IMR-90 (cell line): ENCODE data around the gene OR1C1. TPM values are rescaled to one million over a fixed set of nuclear protein-coding genes. Genes with fewer than 3 reads are reported as not detected.

Experiments used
- ATAC-seq: fragments of 200-7000 bp; cut with Tn5 transposase; 2 replicates; pipeline ENCODE4 v1.9.1; 2020; ENCODE audit warnings: low read depth, mild to moderate bottlenecking, moderate library complexity
- Bru-seq: library from RNA; stranded (reverse); fragments of 400-500 nt; gene quantifications from one replicate; lab custom pipeline; 2021; lab: Mats Ljungman, UMichigan
- BruChase-seq, 2 experiments: library from RNA; stranded (reverse); fragments of 400-500 nt; gene quantifications; one replicate each; lab custom pipeline; 2021; lab: Mats Ljungman, UMichigan
- BruUV-seq: library from RNA; stranded (reverse); fragments of 400-500 nt; replicated peaks from 2 replicates; lab custom pipeline; 2021; lab: Mats Ljungman, UMichigan
- CTCF ChIA-PET: fragments of 300-600 bp; formaldehyde crosslinking; extraction: SDS; loops from one replicate; lab custom pipeline; 2021; ENCODE audit warnings: antibody characterized with exemption; lab: Yijun Ruan, JAX
- POLR2A ChIA-PET: fragments of 300-600 bp; sonication (Branson Sonifier 250); formaldehyde crosslinking; loops from one replicate; lab custom pipeline; 2022; ENCODE audit warnings: antibody characterized with exemption; ENCODE audit not compliant: unreplicated experiment; lab: Charles Lee
- DNase-seq: peaks from one replicate; pipeline ENCODE4 v3.0.0; 2013
- H2AFZ ChIP-seq: replicated peaks from 2 replicates; pipeline ENCODE3; 2013; ENCODE audit warnings: low read length, mild to moderate bottlenecking; ENCODE audit not compliant: poor library complexity
- H2AK5ac ChIP-seq: 2 replicates; pipeline ENCODE4 v1.6.1; 2013; ENCODE audit warnings: low read depth, low read length, inconsistent platforms
- H2AK9ac ChIP-seq: replicated peaks from 2 replicates; pipeline ENCODE3; 2013; ENCODE audit warnings: mild to moderate bottlenecking, low read depth, low read length, moderate library complexity; ENCODE audit not compliant: poor library complexity
- H2BK120ac ChIP-seq: 2 replicates; pipeline ENCODE4 v1.6.1; 2013; ENCODE audit warnings: low read depth, low read length, inconsistent platforms
- H2BK15ac ChIP-seq: 3 replicates; pipeline ENCODE4 v1.6.1; 2013; ENCODE audit warnings: low read depth, low read length, inconsistent platforms
- H2BK20ac ChIP-seq: 2 replicates; pipeline ENCODE4 v1.6.1; 2013; ENCODE audit warnings: low read depth, mild to moderate bottlenecking, inconsistent platforms, low read length, moderate library complexity
- H2BK5ac ChIP-seq: 2 replicates; pipeline ENCODE4 v1.6.1; 2013; ENCODE audit warnings: mild to moderate bottlenecking, low read depth, low read length, inconsistent platforms; ENCODE audit not compliant: poor library complexity, severe bottlenecking
- H3K14ac ChIP-seq: replicated peaks from 2 replicates; pipeline ENCODE4 v1.6.1; 2013; ENCODE audit warnings: low read depth, low read length, inconsistent platforms
- H3K18ac ChIP-seq: 2 replicates; pipeline ENCODE4 v1.6.1; 2013; ENCODE audit warnings: low read depth, low read length, control low read depth
- H3K23ac ChIP-seq: 2 replicates; pipeline ENCODE4 v1.6.1; 2013; ENCODE audit warnings: low read depth, low read length, inconsistent platforms
- H3K27ac ChIP-seq: 2 replicates; pipeline ENCODE4 v1.5.1; 2013; ENCODE audit warnings: mild to moderate bottlenecking, control low read depth, low read length; ENCODE audit not compliant: insufficient read depth
- H3K27me3 ChIP-seq: 2 replicates; pipeline ENCODE4 v1.6.1; 2013; ENCODE audit warnings: low read length; ENCODE audit not compliant: control insufficient read depth, insufficient read depth
- H3K36me3 ChIP-seq: 2 replicates; pipeline ENCODE4 v1.6.1; 2013; ENCODE audit warnings: low read length, mixed read lengths; ENCODE audit not compliant: control insufficient read depth, insufficient read depth
- H3K4ac ChIP-seq: 2 replicates; pipeline ENCODE4 v1.6.1; 2013; ENCODE audit warnings: low read depth, low read length, inconsistent platforms
- H3K4me1 ChIP-seq: 2 replicates; pipeline ENCODE4 v1.6.1; 2013; ENCODE audit warnings: low read length, mixed read lengths; ENCODE audit not compliant: control insufficient read depth, insufficient read depth
- H3K4me2 ChIP-seq: 2 replicates; pipeline ENCODE4 v1.6.1; 2013; ENCODE audit warnings: low read depth, mild to moderate bottlenecking, control low read depth, low read length, moderate library complexity
- H3K4me3 ChIP-seq: 2 replicates; pipeline ENCODE4 v1.5.1; 2013; ENCODE audit warnings: low read depth, mild to moderate bottlenecking, control low read depth, low read length, moderate library complexity; ENCODE audit not compliant: insufficient read depth
- H3K56ac ChIP-seq: 2 replicates; pipeline ENCODE4 v1.6.1; 2013; ENCODE audit warnings: low read length, inconsistent platforms; ENCODE audit not compliant: insufficient read depth; ENCODE audit errors: extremely low read depth
- H3K79me1 ChIP-seq, 2 experiments: 2 replicates each; pipeline ENCODE4 v1.6.1; 2013; ENCODE audit warnings: low read length in 2 of 2, inconsistent platforms in 1 of 2, low read depth in 1 of 2
- H3K9ac ChIP-seq: 2 replicates; pipeline ENCODE4 v1.6.1; 2013; ENCODE audit warnings: low read depth, low read length, control low read depth
- H3K9me1 ChIP-seq: 2 replicates; pipeline ENCODE4 v1.6.1; 2013; ENCODE audit warnings: low read length, inconsistent platforms; ENCODE audit not compliant: insufficient read depth
- H3K9me3 ChIP-seq: 2 replicates; pipeline ENCODE4 v1.6.1; 2013; ENCODE audit warnings: low read length; ENCODE audit not compliant: control insufficient read depth, insufficient read depth
- H4K20me1 ChIP-seq: 2 replicates; pipeline ENCODE4 v1.6.1; 2013; ENCODE audit warnings: low read length, inconsistent platforms; ENCODE audit not compliant: insufficient read depth
- H4K5ac ChIP-seq: 2 replicates; pipeline ENCODE4 v1.6.1; 2013; ENCODE audit warnings: mild to moderate bottlenecking, low read depth, low read length, control low read depth
- H4K8ac ChIP-seq, 2 experiments: 2 replicates each; pipeline ENCODE4 v1.6.1; 2013; ENCODE audit warnings: low read depth in 2 of 2, low read length in 2 of 2, control low read depth in 1 of 2, inconsistent platforms in 1 of 2
- H4K91ac ChIP-seq: 2 replicates; pipeline ENCODE4 v1.6.1; 2013; ENCODE audit warnings: low read depth, low read length, inconsistent platforms; ENCODE audit not compliant: insufficient read depth
- BHLHE40 ChIP-seq: fragments of 150-350 bp; IDR thresholded peaks from 2 replicates; pipeline ENCODE4 v1.6.1; 2016; ENCODE audit warnings: mild to moderate bottlenecking, low read depth, low read length
- MAFK ChIP-seq: IDR thresholded peaks from 2 replicates; pipeline ENCODE4 v1.6.1; 2012; ENCODE audit warnings: low read depth, low read length, improper control_type of control experiment
- MAZ ChIP-seq: IDR thresholded peaks from 2 replicates; pipeline ENCODE4 v1.6.1; 2012; ENCODE audit warnings: low read depth, mild to moderate bottlenecking, low read length, improper control_type of control experiment, moderate library complexity, borderline replicate concordance
- NFE2L2 ChIP-seq: fragments of 150-350 bp; IDR thresholded peaks from 2 replicates; pipeline ENCODE4 v1.6.1; 2016; ENCODE audit warnings: low read depth, mild to moderate bottlenecking, low read length
- POLR2A ChIP-seq: IDR thresholded peaks from 2 replicates; pipeline ENCODE4 v1.6.1; 2012; ENCODE audit warnings: mild to moderate bottlenecking, low read depth, low read length
- RAD21 ChIP-seq: IDR thresholded peaks from 2 replicates; pipeline ENCODE4 v1.6.1; 2012; ENCODE audit warnings: low read length, improper control_type of control experiment
- SMC3 ChIP-seq: fragments of 150-350 bp; IDR thresholded peaks from 2 replicates; pipeline ENCODE4 v1.6.1; 2016; ENCODE audit warnings: low read depth, mild to moderate bottlenecking, antibody characterized with exemption, low read length, moderate library complexity
- whole genome bisulfite sequencing, 2 experiments: methylation state at CpG; one replicate each; pipeline versions ENCODE4 v1.1.5 to v1.1.7; 2013; ENCODE audit warnings: missing lambda C conversion rate in 2 of 2; ENCODE audit not compliant: insufficient read length in 1 of 2; ENCODE audit errors: extremely low coverage in 2 of 2; 5-methylcytosine and 5-hydroxymethylcytosine counted together
- dilution Hi-C: fragments of 300-500 bp; cut with HindIII; formaldehyde crosslinking; loops from one replicate; pipeline ENCODE4 v1.14.3; 2018; ENCODE audit warnings: low sequenced_read_pairs; ENCODE audit not compliant: unreplicated experiment
- in situ Hi-C: fragments of 300-500 bp; cut with MboI; formaldehyde crosslinking; loops from 3 replicates; pipeline ENCODE4 v1.14.3; 2019; ENCODE audit warnings: low sequenced_read_pairs, inconsistent platforms, mixed read lengths
- intact Hi-C: fragments of 100-400 bp; cut with micrococcal nuclease; formaldehyde crosslinking; loops from 2 replicates; pipeline ENCODE4 v1.10.0; 2022
- long read RNA-seq: library from polyadenylated mRNA; unstranded; transcript quantifications from one replicate; pipeline ENCODE4 v2.0.0, GENCODE V29; 2021; ENCODE audit not compliant: unreplicated experiment
- polyA plus RNA-seq, 3 experiments: library from polyadenylated mRNA; depleted of rRNA; stranded (reverse); fragments of >200 nt; gene quantifications; 2 replicates each; pipeline ENCODE4 v1.2.3, GENCODE V29; 2012; ENCODE audit warnings: low replicate concordance in 1 of 3
- total RNA-seq: library from RNA; depleted of rRNA; stranded (reverse); fragments of >200 nt; gene quantifications from 2 replicates; pipeline ENCODE4 v1.2.3, GENCODE V29; 2012; rRNA removed

Gene OR1C1, protein sequence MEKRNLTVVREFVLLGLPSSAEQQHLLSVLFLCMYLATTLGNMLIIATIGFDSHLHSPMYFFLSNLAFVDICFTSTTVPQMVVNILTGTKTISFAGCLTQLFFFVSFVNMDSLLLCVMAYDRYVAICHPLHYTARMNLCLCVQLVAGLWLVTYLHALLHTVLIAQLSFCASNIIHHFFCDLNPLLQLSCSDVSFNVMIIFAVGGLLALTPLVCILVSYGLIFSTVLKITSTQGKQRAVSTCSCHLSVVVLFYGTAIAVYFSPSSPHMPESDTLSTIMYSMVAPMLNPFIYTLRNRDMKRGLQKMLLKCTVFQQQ
- total RNA-seq (not detected in 2 replicates), polyA plus RNA-seq (2012; rRNA removed) (not detected in 2 replicates), Bru-seq, nascent RNA (not detected), BruChase-seq, experiment 1, labeled RNA remaining after a 6-hour chase (not detected), BruChase-seq, experiment 2, labeled RNA remaining after a 2-hour chase (not detected)
- not detected in 2 replicates for polyA plus RNA-seq (2012; cell fraction: cytosol; rRNA removed)
- polyA plus RNA-seq (2012; cell fraction: nucleus; rRNA removed; ENCODE audit: low replicate concordance) = not detected in 2 replicates
- long read RNA-seq = 0 reads

DNA sequence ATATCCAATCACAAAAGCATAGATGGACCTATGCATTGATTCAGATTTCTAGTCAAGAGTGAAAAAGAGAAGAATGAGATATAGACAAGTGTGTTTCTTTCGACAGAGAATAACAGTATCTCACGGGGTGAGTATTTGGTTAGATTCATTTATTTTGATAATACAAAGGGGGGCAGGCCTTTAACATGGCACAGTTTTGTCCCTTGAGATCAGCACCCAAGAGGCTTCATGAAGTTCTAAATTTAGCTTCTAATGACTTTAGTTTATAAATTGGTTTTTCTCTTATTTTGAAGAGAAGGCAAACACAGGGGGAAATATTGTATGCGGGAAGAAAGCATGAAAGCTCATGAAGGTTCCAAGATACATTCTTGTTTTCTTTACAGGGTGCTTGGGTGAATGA, at the start of gene OR1C1:
Gene OR1C1 (minus strand): TSS at position 101 of the 400 bp plus-strand sequence. CDS start 2,150 bp downstream, outside the sequence.
- no peak within 1 kb of the TSS for H4K91ac ChIP-seq
- H3K27ac ChIP-seq = no peak within 1 kb of the TSS
- BruUV-seq = no TSS peak
- H2AK9ac ChIP-seq = no peak within 1 kb of the TSS
- no peak within 1 kb of the TSS for H3K4me3 ChIP-seq
- H3K9me3 ChIP-seq = peaks cover 10% of the 10 kb centered on the region
- no peak within 1 kb of the TSS for H3K9ac ChIP-seq
- no peak within 1 kb of the TSS for H3K4me2 ChIP-seq
- no peak within 1 kb of the TSS for H2BK5ac ChIP-seq
- TF ChIP-seq RAD21 (no peak), MAZ (no peak), POLR2A (no peak), BHLHE40 (no peak), MAFK (no peak), SMC3 (no peak), NFE2L2 (no peak)
- H2BK120ac ChIP-seq = no peak within 1 kb of the TSS
- no peak within 1 kb of the TSS for H2BK20ac ChIP-seq
- H3K9me1 ChIP-seq = no peaks in the 10 kb centered on the region
- intact Hi-C loops (no loop called here), dilution Hi-C loops (no loop called here), in situ Hi-C loops (no loop called here)
- no peak within 1 kb of the TSS for H2AK5ac ChIP-seq
- ChIA-PET POLR2A (no interaction called here), CTCF (no interaction called here)
- H4K8ac ChIP-seq = no peak within 1 kb of the TSS
- H3K14ac ChIP-seq = no peak within 1 kb of the TSS
- H3K4me1 ChIP-seq = no peaks in the 10 kb centered on the region
- H3K18ac ChIP-seq = no peak within 1 kb of the TSS
- no peaks in the 10 kb centered on the region for H4K20me1 ChIP-seq
- DNase-seq (no peak), ATAC-seq (no peak)
- H3K4ac ChIP-seq = no peak within 1 kb of the TSS
- no peak within 1 kb of the TSS for H2AFZ ChIP-seq
- H2BK15ac ChIP-seq = no peak within 1 kb of the TSS
- no peaks in the 10 kb centered on the region for H3K36me3 ChIP-seq
- no peak within 1 kb of the TSS for H3K56ac ChIP-seq
- H3K23ac ChIP-seq = no peak within 1 kb of the TSS
- no peaks in the 10 kb centered on the region for H3K79me1 ChIP-seq
- no CpG with 5 or more reads among the region's 3 CpGs for WGBS, 2 experiments
- H3K27me3 ChIP-seq = no peaks in the 10 kb centered on the region
- no peak within 1 kb of the TSS for H4K5ac ChIP-seq
